ENCODE data around the gene GAGE12H.
"Not testable (repeated sequence)": the region's sequence is repeated elsewhere in the genome, so short reads cannot be mapped to it uniquely, and the experiment has no call there.

The GAGE12H gene, protein sequence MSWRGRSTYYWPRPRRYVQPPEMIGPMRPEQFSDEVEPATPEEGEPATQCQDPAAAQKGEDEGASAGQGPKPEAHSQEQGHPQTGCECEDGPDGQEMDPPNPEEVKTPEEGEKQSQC

DNA sequence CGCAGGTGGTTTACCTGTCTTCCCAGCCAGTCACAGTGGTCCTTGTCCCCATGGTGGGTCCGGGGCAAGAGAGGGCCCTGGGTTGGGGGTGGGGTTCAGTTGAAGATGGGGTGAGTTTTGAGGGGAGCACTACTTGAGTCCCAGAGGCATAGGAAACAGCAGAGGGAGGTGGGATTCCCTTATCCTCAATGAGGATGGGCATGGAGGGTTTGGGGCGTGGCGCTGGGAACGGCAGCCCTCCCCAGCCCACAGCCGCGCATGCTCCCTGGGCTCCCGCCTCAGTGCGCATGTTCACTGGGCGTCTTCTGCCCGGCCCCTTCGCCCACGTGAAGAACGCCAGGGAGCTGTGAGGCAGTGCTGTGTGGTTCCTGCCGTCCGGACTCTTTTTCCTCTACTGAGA is at the start of gene GAGE12H:
Gene GAGE12H, plus strand, starts transcription at position 301 of the 400 bp plus-strand sequence. CDS start 1,155 bp downstream, outside the sequence.
- DNase-seq (ENCODE audit: low read depth): not testable (repeated sequence)

GRCh38 chrX:49531877-49532276 is 47.9 kb upstream of the GAGE12H start, which contains the start of gene GAGE12C:
Gene GAGE12C, plus strand, starts transcription at chrX:49532177. Its CDS starts 1,155 bp downstream, at chrX:49533332.
- DNase-seq (ENCODE audit: low read depth): not testable (repeated sequence)

DNA sequence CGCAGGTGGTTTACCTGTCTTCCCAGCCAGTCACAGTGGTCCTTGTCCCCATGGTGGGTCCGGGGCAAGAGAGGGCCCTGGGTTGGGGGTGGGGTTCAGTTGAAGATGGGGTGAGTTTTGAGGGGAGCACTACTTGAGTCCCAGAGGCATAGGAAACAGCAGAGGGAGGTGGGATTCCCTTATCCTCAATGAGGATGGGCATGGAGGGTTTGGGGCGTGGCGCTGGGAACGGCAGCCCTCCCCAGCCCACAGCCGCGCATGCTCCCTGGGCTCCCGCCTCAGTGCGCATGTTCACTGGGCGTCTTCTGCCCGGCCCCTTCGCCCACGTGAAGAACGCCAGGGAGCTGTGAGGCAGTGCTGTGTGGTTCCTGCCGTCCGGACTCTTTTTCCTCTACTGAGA is 38.3 kb upstream of the GAGE12H start, which contains the start of gene GAGE12D:
Gene GAGE12D, plus strand, starts transcription at position 301 of the 400 bp plus-strand sequence. CDS start 1,155 bp downstream, outside the sequence.
- not testable (repeated sequence) for DNase-seq (ENCODE audit: low read depth)

GRCh38 chrX:49550989-49551388 is 28.8 kb upstream of the GAGE12H start, which contains the start of gene GAGE12E:
Gene GAGE12E, plus strand, starts transcription at chrX:49551289. Its CDS starts 1,155 bp downstream, at chrX:49552444.
- DNase-seq (ENCODE audit: low read depth): not testable (repeated sequence)

DNA sequence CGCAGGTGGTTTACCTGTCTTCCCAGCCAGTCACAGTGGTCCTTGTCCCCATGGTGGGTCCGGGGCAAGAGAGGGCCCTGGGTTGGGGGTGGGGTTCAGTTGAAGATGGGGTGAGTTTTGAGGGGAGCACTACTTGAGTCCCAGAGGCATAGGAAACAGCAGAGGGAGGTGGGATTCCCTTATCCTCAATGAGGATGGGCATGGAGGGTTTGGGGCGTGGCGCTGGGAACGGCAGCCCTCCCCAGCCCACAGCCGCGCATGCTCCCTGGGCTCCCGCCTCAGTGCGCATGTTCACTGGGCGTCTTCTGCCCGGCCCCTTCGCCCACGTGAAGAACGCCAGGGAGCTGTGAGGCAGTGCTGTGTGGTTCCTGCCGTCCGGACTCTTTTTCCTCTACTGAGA is 19.2 kb upstream of the GAGE12H start, which contains the start of gene GAGE12F:
Gene GAGE12F, plus strand, starts transcription at position 301 of the 400 bp plus-strand sequence. CDS start 1,155 bp downstream, outside the sequence.
- DNase-seq (ENCODE audit: low read depth): not testable (repeated sequence)

- not testable (repeated sequence) for DNase-seq (ENCODE audit: low read depth)
Measured at GRCh38 chrX:49568728-49569127, 11.0 kb upstream of the GAGE12H start.

DNA sequence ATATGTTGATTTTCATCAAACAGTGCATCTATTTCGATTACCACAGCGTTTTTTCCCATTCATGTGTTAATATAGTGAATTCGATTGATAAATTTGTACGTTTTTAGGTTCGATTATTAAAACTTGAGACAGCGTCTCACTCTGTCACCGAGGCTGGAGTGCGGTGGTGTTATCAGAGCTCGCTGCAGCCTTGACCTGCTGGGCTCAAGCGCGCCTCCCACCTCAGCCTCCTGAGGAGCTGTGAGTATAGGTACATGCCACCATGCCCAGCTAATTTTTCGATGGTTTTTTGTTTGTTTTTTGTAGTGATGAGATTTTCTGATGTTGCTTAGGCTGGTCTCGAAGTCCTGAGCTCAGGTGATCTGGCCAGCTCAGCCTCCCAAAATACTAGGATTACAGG is 10.6 kb upstream of the GAGE12H start:
- not testable (repeated sequence) for DNase-seq (ENCODE audit: low read depth)

GRCh38 chrX:49570100-49570499 is 9.6 kb upstream of the GAGE12H start, which contains the start of gene GAGE12G:
Gene GAGE12G, plus strand, starts transcription at chrX:49570400. Its CDS starts 1,155 bp downstream, at chrX:49571555.
- not testable (repeated sequence) for DNase-seq (ENCODE audit: low read depth)

- not testable (repeated sequence) for DNase-seq (ENCODE audit: low read depth)
Measured at GRCh38 chrX:49589196-49589595, 9.4 kb downstream of the GAGE12H start, which contains the start of gene GAGE2A. Gene GAGE2A, plus strand, starts transcription at chrX:49589496. Its CDS starts 1,155 bp downstream, at chrX:49590651.

- not testable (repeated sequence) for DNase-seq (ENCODE audit: low read depth)
Measured at GRCh38 chrX:49589769-49590478, 10.2 kb downstream of the GAGE12H start.

DNA sequence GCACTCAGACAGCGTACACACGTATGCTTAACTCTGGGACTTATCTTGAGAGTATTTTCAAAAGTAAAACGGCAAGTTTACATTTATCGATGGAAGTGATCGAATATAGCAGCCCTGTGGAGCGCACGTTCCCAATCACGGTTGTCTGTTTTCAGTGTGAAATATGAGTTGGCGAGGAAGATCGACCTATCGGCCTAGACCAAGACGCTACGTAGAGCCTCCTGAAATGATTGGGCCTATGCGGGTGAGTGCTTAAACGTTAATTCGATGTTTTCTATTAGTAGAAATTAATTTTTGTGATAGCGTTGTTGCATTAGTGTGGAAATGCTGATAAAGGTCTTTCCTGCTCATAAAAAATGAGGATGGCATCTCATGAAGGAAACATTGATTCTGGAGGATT is 10.7 kb downstream of the GAGE12H start:
- not testable (repeated sequence) for DNase-seq (ENCODE audit: low read depth)

DNA sequence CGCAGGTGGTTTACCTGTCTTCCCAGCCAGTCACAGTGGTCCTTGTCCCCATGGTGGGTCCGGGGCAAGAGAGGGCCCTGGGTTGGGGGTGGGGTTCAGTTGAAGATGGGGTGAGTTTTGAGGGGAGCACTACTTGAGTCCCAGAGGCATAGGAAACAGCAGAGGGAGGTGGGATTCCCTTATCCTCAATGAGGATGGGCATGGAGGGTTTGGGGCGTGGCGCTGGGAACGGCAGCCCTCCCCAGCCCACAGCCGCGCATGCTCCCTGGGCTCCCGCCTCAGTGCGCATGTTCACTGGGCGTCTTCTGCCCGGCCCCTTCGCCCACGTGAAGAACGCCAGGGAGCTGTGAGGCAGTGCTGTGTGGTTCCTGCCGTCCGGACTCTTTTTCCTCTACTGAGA is 19.0 kb downstream of the GAGE12H start, which contains the start of gene GAGE1:
Gene GAGE1, plus strand, starts transcription at position 301 of the 400 bp plus-strand sequence. CDS start 1,155 bp downstream, outside the sequence.
- not testable (repeated sequence) for DNase-seq (ENCODE audit: low read depth)

DNA sequence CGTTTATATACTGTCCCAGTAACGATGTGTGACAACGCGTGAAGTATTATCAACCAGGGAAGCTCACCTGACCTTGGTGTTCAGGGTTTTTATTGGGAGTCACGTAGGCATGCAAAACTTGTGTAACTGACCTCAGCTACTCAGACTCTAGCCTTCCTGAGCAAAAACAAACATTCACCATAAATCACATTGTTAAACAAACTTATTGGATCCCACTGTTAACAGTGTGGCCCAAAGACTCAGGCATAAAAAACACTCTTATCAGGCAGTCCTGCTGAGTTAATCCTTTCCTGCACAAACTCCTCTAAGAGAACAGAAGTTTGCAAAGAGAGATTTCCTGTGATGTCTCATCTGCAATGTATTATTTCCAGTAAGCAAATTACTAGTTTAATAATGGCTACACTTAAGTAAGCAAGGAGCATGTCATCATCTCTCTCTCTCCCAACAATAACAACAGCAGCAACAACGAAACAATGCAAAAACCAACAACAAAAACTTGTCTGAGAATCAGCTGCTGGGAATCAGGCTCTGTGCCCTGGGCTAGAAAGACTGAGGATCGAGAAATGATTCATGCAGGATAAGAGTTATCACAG is 31.1 kb downstream of the GAGE12H start:
- no peak for DNase-seq (ENCODE audit: low read depth)

DNA sequence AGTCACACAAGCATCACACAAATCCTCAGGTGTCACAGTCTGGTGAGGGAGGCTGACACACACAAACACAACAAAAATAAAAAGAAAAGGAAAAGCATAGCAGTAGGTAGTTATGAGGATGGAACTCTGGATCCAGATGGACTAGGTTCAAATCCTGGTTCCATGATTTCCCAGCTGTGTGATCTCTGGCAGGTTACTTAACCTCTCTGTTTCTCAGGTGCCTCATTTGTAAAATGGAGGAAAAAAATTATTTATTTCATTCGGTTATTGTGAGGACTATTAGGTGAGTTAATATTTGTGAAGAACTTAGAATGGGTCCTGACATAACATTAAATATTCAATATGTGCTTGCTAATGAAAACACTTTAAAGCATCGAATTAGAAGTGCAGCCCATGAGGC is 38.8 kb downstream of the GAGE12H start:
- DNase-seq (ENCODE audit: low read depth): no peak

- no peak for DNase-seq (ENCODE audit: low read depth)
Measured at GRCh38 chrX:49627086-49627777, 47.5 kb downstream of the GAGE12H start.

Measured in HS-5 (cell line).